Glomerular endothelial cell (primary cell): ENCODE results near the gene MDM1. TPM values are rescaled to one million over a fixed set of nuclear protein-coding genes. Genes with fewer than 3 reads are reported as not detected.

Experiments used
- total RNA-seq: library from RNA; depleted of rRNA; stranded (reverse); fragments of >200 nt; gene quantifications from 2 replicates; pipeline ENCODE4 v1.2.3, GENCODE V29; 2015

MDM1 gene
- total RNA-seq, 1 donor from 2014 or later, result 10.9 TPM

Other genes with a start within 250 kb of the MDM1 start
- not detected in 2 replicates for gene IFNG, start 172.6 kb downstream of the MDM1 start, total RNA-seq
- not detected in 2 replicates for gene IL26, start 106.6 kb downstream of the MDM1 start, total RNA-seq
- not detected in 2 replicates for gene IL22, start 78.8 kb downstream of the MDM1 start, total RNA-seq